HepG2 (cell line): ENCODE measurements around the gene PPP2R5E. TPM values are rescaled to one million over a fixed set of nuclear protein-coding genes. Genes with fewer than 3 reads are reported as not detected.

Source experiments
- ATF6 ChIP-seq: sonication (generic); formaldehyde crosslinking; conservative IDR thresholded peaks from 2 replicates; pipeline ENCODE4 v1.4.0; 2020; ENCODE audit warnings: missing genetic modification reagents
- NCOA1 ChIP-seq: sonication (generic); formaldehyde crosslinking; IDR thresholded peaks from 2 replicates; pipeline ENCODE4 v1.9.0; 2021; ENCODE audit warnings: missing genetic modification reagents
- SP5 ChIP-seq: IDR thresholded peaks from 2 replicates; pipeline ENCODE4 v1.6.1; 2016; ENCODE audit warnings: low read depth, borderline replicate concordance
- YEATS2 ChIP-seq: sonication (generic); formaldehyde crosslinking; IDR thresholded peaks from 2 replicates; pipeline ENCODE4 v1.4.0; 2020; ENCODE audit warnings: missing genetic modification reagents, borderline replicate concordance
- ZNF20 ChIP-seq: sonication (generic); formaldehyde crosslinking; IDR thresholded peaks from 2 replicates; pipeline ENCODE4 v1.4.0; 2020; ENCODE audit warnings: mild to moderate bottlenecking, moderate library complexity, missing genetic modification reagents
- ZNF556 ChIP-seq: sonication (generic); formaldehyde crosslinking; IDR thresholded peaks from 2 replicates; pipeline ENCODE4 v1.4.0; 2020; ENCODE audit warnings: mild to moderate bottlenecking, missing genetic modification reagents, borderline replicate concordance
- polyA plus RNA-seq, 8 experiments: library from polyadenylated mRNA; depleted of rRNA in 3 of 8; stranded (reverse) in 7 of 8; unstranded in 1 of 8; fragments of >200 nt; fragmentation: Illumina TruSeq in 4 of 8; extraction: Trizol in 4 of 8; gene quantifications; 2 replicates each; pipeline versions ENCODE4 v1.2.1 to v1.2.3, GENCODE V29; 2011 to 2016; ENCODE audit warnings: low read depth in 4 of 8, missing spikeins in 1 of 8, mixed read lengths in 1 of 8; ENCODE audit not compliant: insufficient read depth in 1 of 8
- total RNA-seq, 5 experiments: library from RNA; depleted of rRNA; stranded (reverse); fragments of >200 nt; fragmentation: Illumina TruSeq; extraction: Trizol; gene quantifications; 2 replicates each; pipeline ENCODE4 v1.2.3, GENCODE V29; 2016; ENCODE audit warnings: low read depth in 1 of 5
- TF ChIP-seq, protein P1 (sequence below): sonication (generic); formaldehyde crosslinking; IDR thresholded peaks from 2 replicates; pipeline ENCODE4 v1.4.0; 2020; ENCODE audit warnings: missing genetic modification reagents
- TF ChIP-seq, protein P2 (sequence below): sonication (generic); formaldehyde crosslinking; IDR thresholded peaks from 2 replicates; pipeline ENCODE4 v1.4.0; 2020; ENCODE audit warnings: mild to moderate bottlenecking, missing genetic modification reagents, borderline replicate concordance
- TF ChIP-seq, protein P3 (sequence below), 2 experiments: IDR thresholded peaks; 2 replicates each; pipeline ENCODE4 v1.6.1; 2011 to 2012; ENCODE audit warnings: low read length in 2 of 2, borderline replicate concordance in 1 of 2, low read depth in 1 of 2, mild to moderate bottlenecking in 1 of 2, moderate library complexity in 1 of 2
- TF ChIP-seq, protein P4 (sequence below): sonication (generic); formaldehyde crosslinking; IDR thresholded peaks from 2 replicates; pipeline ENCODE4 v1.5.0; 2020; ENCODE audit warnings: mild to moderate bottlenecking, low read depth, missing genetic modification reagents, borderline replicate concordance

Gene PPP2R5E
- total and polyA plus RNA-seq, 2 of the 13 experiments (the other 11 are each of a cell fraction or from before 2014, with no cell fraction given) = 8.9 to 11.0 TPM

- TF ChIP-seq ATF6 (no peak), YEATS2 (CRISPR knock-in tag) (peak; percentile 93), ZNF556 (CRISPR knock-in tag) (0 out of 2 replicates have a peak, but pooled peaks have one; percentile 74), SP5 (CRISPR knock-in tag) (peak; percentile 58; the same call in 1 of the 2 replicates), NCOA1 (CRISPR knock-in tag) (0 out of 2 replicates have a peak, but pooled peaks have one; percentile 34), ZNF20 (CRISPR knock-in tag) (no peak)
- TF ChIP-seq, protein P1, sequence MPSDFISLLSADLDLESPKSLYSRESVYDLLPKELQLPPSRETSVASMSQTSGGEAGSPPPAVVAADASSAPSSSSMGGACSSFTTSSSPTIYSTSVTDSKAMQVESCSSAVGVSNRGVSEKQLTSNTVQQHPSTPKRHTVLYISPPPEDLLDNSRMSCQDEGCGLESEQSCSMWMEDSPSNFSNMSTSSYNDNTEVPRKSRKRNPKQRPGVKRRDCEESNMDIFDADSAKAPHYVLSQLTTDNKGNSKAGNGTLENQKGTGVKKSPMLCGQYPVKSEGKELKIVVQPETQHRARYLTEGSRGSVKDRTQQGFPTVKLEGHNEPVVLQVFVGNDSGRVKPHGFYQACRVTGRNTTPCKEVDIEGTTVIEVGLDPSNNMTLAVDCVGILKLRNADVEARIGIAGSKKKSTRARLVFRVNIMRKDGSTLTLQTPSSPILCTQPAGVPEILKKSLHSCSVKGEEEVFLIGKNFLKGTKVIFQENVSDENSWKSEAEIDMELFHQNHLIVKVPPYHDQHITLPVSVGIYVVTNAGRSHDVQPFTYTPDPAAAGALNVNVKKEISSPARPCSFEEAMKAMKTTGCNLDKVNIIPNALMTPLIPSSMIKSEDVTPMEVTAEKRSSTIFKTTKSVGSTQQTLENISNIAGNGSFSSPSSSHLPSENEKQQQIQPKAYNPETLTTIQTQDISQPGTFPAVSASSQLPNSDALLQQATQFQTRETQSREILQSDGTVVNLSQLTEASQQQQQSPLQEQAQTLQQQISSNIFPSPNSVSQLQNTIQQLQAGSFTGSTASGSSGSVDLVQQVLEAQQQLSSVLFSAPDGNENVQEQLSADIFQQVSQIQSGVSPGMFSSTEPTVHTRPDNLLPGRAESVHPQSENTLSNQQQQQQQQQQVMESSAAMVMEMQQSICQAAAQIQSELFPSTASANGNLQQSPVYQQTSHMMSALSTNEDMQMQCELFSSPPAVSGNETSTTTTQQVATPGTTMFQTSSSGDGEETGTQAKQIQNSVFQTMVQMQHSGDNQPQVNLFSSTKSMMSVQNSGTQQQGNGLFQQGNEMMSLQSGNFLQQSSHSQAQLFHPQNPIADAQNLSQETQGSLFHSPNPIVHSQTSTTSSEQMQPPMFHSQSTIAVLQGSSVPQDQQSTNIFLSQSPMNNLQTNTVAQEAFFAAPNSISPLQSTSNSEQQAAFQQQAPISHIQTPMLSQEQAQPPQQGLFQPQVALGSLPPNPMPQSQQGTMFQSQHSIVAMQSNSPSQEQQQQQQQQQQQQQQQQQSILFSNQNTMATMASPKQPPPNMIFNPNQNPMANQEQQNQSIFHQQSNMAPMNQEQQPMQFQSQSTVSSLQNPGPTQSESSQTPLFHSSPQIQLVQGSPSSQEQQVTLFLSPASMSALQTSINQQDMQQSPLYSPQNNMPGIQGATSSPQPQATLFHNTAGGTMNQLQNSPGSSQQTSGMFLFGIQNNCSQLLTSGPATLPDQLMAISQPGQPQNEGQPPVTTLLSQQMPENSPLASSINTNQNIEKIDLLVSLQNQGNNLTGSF (CRISPR knock-in tag) = 0 out of 2 replicates have a peak, but pooled peaks have one; percentile 20
- TF ChIP-seq, protein P2, sequence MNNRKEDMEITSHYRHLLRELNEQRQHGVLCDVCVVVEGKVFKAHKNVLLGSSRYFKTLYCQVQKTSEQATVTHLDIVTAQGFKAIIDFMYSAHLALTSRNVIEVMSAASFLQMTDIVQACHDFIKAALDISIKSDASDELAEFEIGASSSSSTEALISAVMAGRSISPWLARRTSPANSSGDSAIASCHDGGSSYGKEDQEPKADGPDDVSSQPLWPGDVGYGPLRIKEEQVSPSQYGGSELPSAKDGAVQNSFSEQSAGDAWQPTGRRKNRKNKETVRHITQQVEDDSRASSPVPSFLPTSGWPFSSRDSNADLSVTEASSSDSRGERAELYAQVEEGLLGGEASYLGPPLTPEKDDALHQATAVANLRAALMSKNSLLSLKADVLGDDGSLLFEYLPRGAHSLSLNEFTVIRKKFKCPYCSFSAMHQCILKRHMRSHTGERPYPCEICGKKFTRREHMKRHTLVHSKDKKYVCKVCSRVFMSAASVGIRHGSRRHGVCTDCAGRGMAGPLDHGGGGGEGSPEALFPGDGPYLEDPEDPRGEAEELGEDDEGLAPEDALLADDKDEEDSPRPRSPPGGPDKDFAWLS (CRISPR knock-in tag) = no peak
- TF ChIP-seq, protein P3, sequence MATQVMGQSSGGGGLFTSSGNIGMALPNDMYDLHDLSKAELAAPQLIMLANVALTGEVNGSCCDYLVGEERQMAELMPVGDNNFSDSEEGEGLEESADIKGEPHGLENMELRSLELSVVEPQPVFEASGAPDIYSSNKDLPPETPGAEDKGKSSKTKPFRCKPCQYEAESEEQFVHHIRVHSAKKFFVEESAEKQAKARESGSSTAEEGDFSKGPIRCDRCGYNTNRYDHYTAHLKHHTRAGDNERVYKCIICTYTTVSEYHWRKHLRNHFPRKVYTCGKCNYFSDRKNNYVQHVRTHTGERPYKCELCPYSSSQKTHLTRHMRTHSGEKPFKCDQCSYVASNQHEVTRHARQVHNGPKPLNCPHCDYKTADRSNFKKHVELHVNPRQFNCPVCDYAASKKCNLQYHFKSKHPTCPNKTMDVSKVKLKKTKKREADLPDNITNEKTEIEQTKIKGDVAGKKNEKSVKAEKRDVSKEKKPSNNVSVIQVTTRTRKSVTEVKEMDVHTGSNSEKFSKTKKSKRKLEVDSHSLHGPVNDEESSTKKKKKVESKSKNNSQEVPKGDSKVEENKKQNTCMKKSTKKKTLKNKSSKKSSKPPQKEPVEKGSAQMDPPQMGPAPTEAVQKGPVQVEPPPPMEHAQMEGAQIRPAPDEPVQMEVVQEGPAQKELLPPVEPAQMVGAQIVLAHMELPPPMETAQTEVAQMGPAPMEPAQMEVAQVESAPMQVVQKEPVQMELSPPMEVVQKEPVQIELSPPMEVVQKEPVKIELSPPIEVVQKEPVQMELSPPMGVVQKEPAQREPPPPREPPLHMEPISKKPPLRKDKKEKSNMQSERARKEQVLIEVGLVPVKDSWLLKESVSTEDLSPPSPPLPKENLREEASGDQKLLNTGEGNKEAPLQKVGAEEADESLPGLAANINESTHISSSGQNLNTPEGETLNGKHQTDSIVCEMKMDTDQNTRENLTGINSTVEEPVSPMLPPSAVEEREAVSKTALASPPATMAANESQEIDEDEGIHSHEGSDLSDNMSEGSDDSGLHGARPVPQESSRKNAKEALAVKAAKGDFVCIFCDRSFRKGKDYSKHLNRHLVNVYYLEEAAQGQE (IDR thresholded peaks at IDR 0.05; ENCODE audit: borderline replicate concordance in 1 of 2, low read depth in 1 of 2, low read length in 2 of 2) = peak in 1 of 2 experiments; percentile 30; a peak in 1 of 4 replicates
- TF ChIP-seq, protein P4, sequence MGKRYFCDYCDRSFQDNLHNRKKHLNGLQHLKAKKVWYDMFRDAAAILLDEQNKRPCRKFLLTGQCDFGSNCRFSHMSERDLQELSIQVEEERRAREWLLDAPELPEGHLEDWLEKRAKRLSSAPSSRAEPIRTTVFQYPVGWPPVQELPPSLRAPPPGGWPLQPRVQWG (CRISPR knock-in tag) = no peak
Measured at GRCh38 chr14:63543000-63543825, at the start of gene PPP2R5E (continued).
